H1 (cell line): Measurements from ENCODE around the gene STRA8. TPM values are rescaled to one million over a fixed set of nuclear protein-coding genes. Genes with fewer than 3 reads are reported as not detected.

Experiments used
- CTCF ChIA-PET: fragments of 300-600 bp; sonication (Branson Sonifier 250); formaldehyde crosslinking; loops from one replicate; lab custom pipeline; 2021; ENCODE audit not compliant: partially characterized antibody; lab: Charles Lee
- POLR2A ChIA-PET: fragments of 300-600 bp; sonication (Branson Sonifier 250); formaldehyde crosslinking; loops from one replicate; lab custom pipeline; 2021; ENCODE audit warnings: inconsistent platforms; ENCODE audit not compliant: partially characterized antibody; lab: Charles Lee
- DNase-seq, 2 experiments: peaks; one replicate each; pipeline versions ENCODE4 v3.0.0 to v3.0.0-alpha.2; 2010 to 2022; ENCODE audit warnings: low spot score in 2 of 2, low read depth in 1 of 2, mixed read lengths in 1 of 2
- FAIRE-seq: peaks from 2 replicates; lab custom pipeline; 2011; peaks lifted over from hg19 to GRCh38; lab: Jason Lieb, UNC
- H2AFZ ChIP-seq: 2 replicates; pipeline ENCODE4 v1.8.1; 2012; ENCODE audit warnings: low read length, inconsistent platforms
- H2AK5ac ChIP-seq: 2 replicates; pipeline ENCODE4 v1.6.1; 2013; ENCODE audit warnings: low read depth, low read length
- H2BK120ac ChIP-seq: replicated peaks from 2 replicates; pipeline ENCODE3; 2013; ENCODE audit warnings: low read depth, low read length, inconsistent platforms
- H2BK12ac ChIP-seq: 2 replicates; pipeline ENCODE4 v1.6.1; 2013; ENCODE audit warnings: low read depth, low read length
- H2BK15ac ChIP-seq: 2 replicates; pipeline ENCODE4 v1.6.1; 2013; ENCODE audit warnings: low read length
- H2BK20ac ChIP-seq: 2 replicates; pipeline ENCODE4 v1.6.1; 2013; ENCODE audit warnings: low read length
- H2BK5ac ChIP-seq: 2 replicates; pipeline ENCODE4 v1.6.1; 2013; ENCODE audit warnings: low read depth, low read length
- H3K14ac ChIP-seq: 2 replicates; pipeline ENCODE4 v1.6.1; 2013; ENCODE audit warnings: inconsistent platforms; ENCODE audit not compliant: insufficient read length
- H3K18ac ChIP-seq: 2 replicates; pipeline ENCODE4 v1.6.1; 2013; ENCODE audit warnings: low read length; ENCODE audit errors: extremely low read depth
- H3K23ac ChIP-seq: 2 replicates; pipeline ENCODE4 v1.6.1; 2013; ENCODE audit warnings: inconsistent platforms; ENCODE audit not compliant: insufficient read length
- H3K23me2 ChIP-seq: 2 replicates; pipeline ENCODE4 v1.6.1; 2013; ENCODE audit warnings: low read depth, low read length
- H3K27ac ChIP-seq: 2 replicates; pipeline ENCODE4 v1.6.1; 2011; ENCODE audit warnings: low read depth, low read length, inconsistent platforms
- H3K27me3 ChIP-seq, 4 experiments: replicated peaks in 1 of 4; 1 replicate in 1 of 4; 2 replicates in 3 of 4; pipeline versions ENCODE4 v1.6.1 to v1.8.1; 2011 to 2013; ENCODE audit warnings: low read length in 3 of 4, mild to moderate bottlenecking in 3 of 4, inconsistent platforms in 2 of 4, mixed read lengths in 2 of 4, moderate library complexity in 1 of 4; ENCODE audit not compliant: control insufficient read depth in 3 of 4, insufficient read depth in 3 of 4; ENCODE audit errors: extremely low read depth in 1 of 4
- H3K36me3 ChIP-seq, 4 experiments: 2 replicates each; pipeline versions ENCODE4 v1.6.1 to v1.8.1; 2011 to 2013; ENCODE audit warnings: mild to moderate bottlenecking in 4 of 4, low read length in 3 of 4, moderate library complexity in 2 of 4, control low read depth in 1 of 4, inconsistent platforms in 1 of 4; ENCODE audit not compliant: insufficient read depth in 4 of 4, control insufficient read depth in 2 of 4
- H3K4ac ChIP-seq: replicated peaks from 2 replicates; pipeline ENCODE3; 2013; ENCODE audit warnings: low read length, low read depth, mixed read lengths, inconsistent platforms; ENCODE audit not compliant: insufficient read length
- H3K4me1 ChIP-seq, 4 experiments: replicated peaks in 1 of 4; 1 replicate in 1 of 4; 2 replicates in 3 of 4; pipeline versions ENCODE4 v1.6.1 to v1.8.1; 2011 to 2013; ENCODE audit warnings: low read length in 3 of 4, inconsistent platforms in 2 of 4, mixed read lengths in 1 of 4; ENCODE audit not compliant: insufficient read depth in 4 of 4, control insufficient read depth in 3 of 4
- H3K4me2 ChIP-seq, 2 experiments: 2 replicates each; pipeline versions ENCODE4 v1.6.1 to v1.8.1; 2011 to 2013; ENCODE audit warnings: low read depth in 2 of 2, low read length in 2 of 2, control low read depth in 1 of 2, inconsistent platforms in 1 of 2, mild to moderate bottlenecking in 1 of 2; ENCODE audit not compliant: insufficient read depth in 1 of 2
- H3K4me3 ChIP-seq, 4 experiments: fragments of 200-600, 300-600 bp in 1 of 4; sonication (generic), shearing (Covaris generic), sonication (Bioruptor Twin) in 1 of 4; 2 replicates each; pipeline versions ENCODE4 v1.5.1 to v1.8.1; 2011 to 2016; ENCODE audit warnings: low read length in 4 of 4, low read depth in 3 of 4, control low read depth in 2 of 4, inconsistent platforms in 2 of 4, mild to moderate bottlenecking in 2 of 4, mixed read lengths in 1 of 4, moderate library complexity in 1 of 4; ENCODE audit not compliant: insufficient read depth in 2 of 4; ENCODE audit errors: extremely low read depth in 1 of 4
- H3K56ac ChIP-seq: replicated peaks from 2 replicates; pipeline ENCODE3; 2013; ENCODE audit warnings: low read depth, mild to moderate bottlenecking, mixed read lengths, low read length, inconsistent platforms; ENCODE audit not compliant: insufficient read length
- H3K79me1 ChIP-seq: 2 replicates; pipeline ENCODE4 v1.6.1; 2013; ENCODE audit warnings: low read depth, low read length, control low read depth
- H3K79me2 ChIP-seq, 2 experiments: 2 replicates each; pipeline versions ENCODE4 v1.6.1 to v1.8.1; 2012 to 2013; ENCODE audit warnings: low read length in 2 of 2, mild to moderate bottlenecking in 2 of 2, inconsistent platforms in 1 of 2; ENCODE audit not compliant: insufficient read depth in 2 of 2, control insufficient read depth in 1 of 2
- H3K9ac ChIP-seq, 4 experiments: replicated peaks in 1 of 4; 1 replicate in 1 of 4; 2 replicates in 3 of 4; pipeline versions ENCODE4 v1.6.1 to v1.8.1; 2011 to 2013; ENCODE audit warnings: low read depth in 3 of 4, low read length in 3 of 4, control low read depth in 2 of 4, mild to moderate bottlenecking in 2 of 4, moderate library complexity in 2 of 4, inconsistent platforms in 1 of 4; ENCODE audit errors: extremely low read depth in 1 of 4
- H3K9me3 ChIP-seq, 2 experiments: 2 replicates each; pipeline versions ENCODE4 v1.6.1 to v1.8.1; 2012 to 2013; ENCODE audit warnings: mild to moderate bottlenecking in 2 of 2, moderate library complexity in 2 of 2, control low read depth in 1 of 2, inconsistent platforms in 1 of 2, low read depth in 1 of 2, low read length in 1 of 2, mixed read lengths in 1 of 2; ENCODE audit not compliant: insufficient read depth in 2 of 2
- H4K20me1 ChIP-seq, 2 experiments: replicated peaks in 1 of 2; 2 replicates each; pipeline versions ENCODE3 to v1.8.1; 2011 to 2013; ENCODE audit warnings: inconsistent platforms in 2 of 2, low read length in 2 of 2, mild to moderate bottlenecking in 1 of 2; ENCODE audit not compliant: insufficient read depth in 2 of 2, control insufficient read depth in 1 of 2
- H4K5ac ChIP-seq: 2 replicates; pipeline ENCODE4 v1.6.1; 2013; ENCODE audit warnings: low read length, low read depth, mixed read lengths, inconsistent platforms; ENCODE audit not compliant: insufficient read length
- H4K8ac ChIP-seq: 2 replicates; pipeline ENCODE4 v1.8.0; 2013; ENCODE audit warnings: mild to moderate bottlenecking, moderate library complexity, low read length, inconsistent platforms; ENCODE audit not compliant: insufficient read depth; ENCODE audit errors: extremely low read depth
- H4K91ac ChIP-seq: replicated peaks from 2 replicates; pipeline ENCODE3; 2013; ENCODE audit warnings: low read length, mixed read lengths, inconsistent platforms; ENCODE audit not compliant: insufficient read length
- CBX5 ChIP-seq: fragments of 300-800, 300-1000 bp; sonication (generic); IDR thresholded peaks from 2 replicates; pipeline ENCODE4 v1.7.1; 2016; ENCODE audit warnings: antibody characterized with exemption, low read length, low read depth
- CTBP2 ChIP-seq: IDR thresholded peaks from 2 replicates; pipeline ENCODE4 v1.7.0; 2011; ENCODE audit warnings: borderline replicate concordance, mild to moderate bottlenecking, moderate library complexity, mixed read lengths, low read length; ENCODE audit not compliant: insufficient read depth, insufficient read length
- EZH2 ChIP-seq: fragments of 200-600 bp; sonication (generic); IDR thresholded peaks from 2 replicates; pipeline ENCODE4 v1.7.1; 2012; ENCODE audit warnings: low read depth, mild to moderate bottlenecking, moderate library complexity, low read length, inconsistent platforms; ENCODE audit not compliant: severe bottlenecking
- NRF1 ChIP-seq: IDR thresholded peaks from 2 replicates; pipeline ENCODE4 v1.6.1; 2011; ENCODE audit warnings: mild to moderate bottlenecking, low read depth, low read length, improper control_type of control experiment
- SIX5 ChIP-seq: IDR thresholded peaks from 2 replicates; pipeline ENCODE4 v1.6.1; 2011; ENCODE audit warnings: mild to moderate bottlenecking, low read depth, low read length
- SP1 ChIP-seq: IDR thresholded peaks from 2 replicates; pipeline ENCODE4 v1.6.1; 2011; ENCODE audit warnings: low read depth, low read length
- SRF ChIP-seq: IDR thresholded peaks from 2 replicates; pipeline ENCODE4 v1.6.1; 2011; ENCODE audit warnings: mild to moderate bottlenecking, low read depth, low read length, moderate library complexity
- SUZ12 ChIP-seq: fragments of 200-600 bp; sonication (generic); IDR thresholded peaks from 2 replicates; pipeline ENCODE4 v1.6.1; 2012; ENCODE audit warnings: mild to moderate bottlenecking, inconsistent platforms, low read length, moderate library complexity, mixed read lengths
- YY1 ChIP-seq: IDR thresholded peaks from 2 replicates; pipeline ENCODE4 v1.6.1; 2011; ENCODE audit warnings: low read depth, mild to moderate bottlenecking, low read length
- WGBS, 2 experiments: shearing (Covaris generic) in 1 of 2; methylation state at CpG; one replicate each; pipeline versions ENCODE4 v1.1.6 to v1.1.7; 2013 to 2015; ENCODE audit warnings: low lambda C conversion rate in 2 of 2, mixed read lengths in 2 of 2, inconsistent platforms in 1 of 2, low coverage in 1 of 2, missing lambda C conversion rate in 1 of 2; ENCODE audit not compliant: insufficient replicate concordance in 2 of 2, insufficient coverage in 1 of 2, insufficient read length in 1 of 2; ENCODE audit errors: extremely low coverage in 1 of 2, missing lambda C conversion rate in 1 of 2; 5-methylcytosine and 5-hydroxymethylcytosine counted together
- polyA plus RNA-seq, 7 experiments: library from polyadenylated mRNA; depleted of rRNA in 3 of 7; stranded (reverse) in 5 of 7; unstranded in 2 of 7; fragments of >200 nt in 5 of 7; fragments of 200-250 nt in 2 of 7; gene quantifications; 1 replicate in 5 of 7; 2 replicates in 1 of 7; 4 replicates in 1 of 7; pipeline versions ENCODE4 v1.2.1 to v1.2.3, GENCODE V29; 2011 to 2013; ENCODE audit warnings: missing spikeins in 2 of 7, mixed read lengths in 2 of 7
- total RNA-seq: library from RNA; stranded (reverse); fragmentation: NEBNext Ultra II Directional; extraction: Animal tissue kit (Norgen Biotek cat#: 25700); gene quantifications from 2 replicates; pipeline ENCODE4 v1.2.1, GENCODE V29; 2021
- TF ChIP-seq, protein P1 (sequence below): IDR thresholded peaks from 2 replicates; pipeline ENCODE4 v1.6.1; 2012; ENCODE audit warnings: low read length, inconsistent platforms

Gene STRA8
- total and polyA plus RNA-seq, 2 of the 8 experiments (the other 6 are each of a cell fraction or from before 2014, with no cell fraction given) = not detected

- H3K79me2 ChIP-seq = no peaks in the 10 kb centered on the region
- no peaks in the 10 kb centered on the region for H4K20me1 ChIP-seq
- POLR2A ChIA-PET = no interaction called here
- no peak overlapping the region for H2BK12ac ChIP-seq
- H3K27ac ChIP-seq = no peak overlapping the region; the same call in 1 of the 2 replicates
- peak overlapping the region; percentile 28 for H4K8ac ChIP-seq
- H2AFZ ChIP-seq = no peak overlapping the region
- CTCF ChIA-PET = interaction anchor here (0.6 to 2.8 kb wide), 4 partner anchors 9 to 13 kb away, joined by 3 to 10 read pairs (median 3); partner anchors contain the start of gene STRA8
- H3K14ac ChIP-seq = no peak overlapping the region
- no peaks in the 10 kb centered on the region for H3K36me3 ChIP-seq
- TF ChIP-seq YY1 = no peak
- no peak for TF ChIP-seq SIX5
- TF ChIP-seq NRF1 = no peak
- TF ChIP-seq, protein P1, sequence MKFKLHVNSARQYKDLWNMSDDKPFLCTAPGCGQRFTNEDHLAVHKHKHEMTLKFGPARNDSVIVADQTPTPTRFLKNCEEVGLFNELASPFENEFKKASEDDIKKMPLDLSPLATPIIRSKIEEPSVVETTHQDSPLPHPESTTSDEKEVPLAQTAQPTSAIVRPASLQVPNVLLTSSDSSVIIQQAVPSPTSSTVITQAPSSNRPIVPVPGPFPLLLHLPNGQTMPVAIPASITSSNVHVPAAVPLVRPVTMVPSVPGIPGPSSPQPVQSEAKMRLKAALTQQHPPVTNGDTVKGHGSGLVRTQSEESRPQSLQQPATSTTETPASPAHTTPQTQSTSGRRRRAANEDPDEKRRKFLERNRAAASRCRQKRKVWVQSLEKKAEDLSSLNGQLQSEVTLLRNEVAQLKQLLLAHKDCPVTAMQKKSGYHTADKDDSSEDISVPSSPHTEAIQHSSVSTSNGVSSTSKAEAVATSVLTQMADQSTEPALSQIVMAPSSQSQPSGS = no peak
- no peak for TF ChIP-seq SP1
- no peak for TF ChIP-seq CBX5
- TF ChIP-seq CTBP2 = no peak
- TF ChIP-seq SRF = no peak
- TF ChIP-seq SUZ12 = no peak
- no peak for TF ChIP-seq EZH2
- H3K27me3 ChIP-seq = no peaks in the 10 kb centered on the region
- H4K91ac ChIP-seq = no peak overlapping the region
- H3K56ac ChIP-seq = no peak overlapping the region
- no peak overlapping the region for H3K4ac ChIP-seq
- no peak overlapping the region for H2BK20ac ChIP-seq
- H3K4me1 ChIP-seq = no peaks in the 10 kb centered on the region
- no peak overlapping the region for H3K18ac ChIP-seq
- no peaks in the 10 kb centered on the region for H3K79me1 ChIP-seq
- no peak overlapping the region for H4K5ac ChIP-seq
- H3K4me3 ChIP-seq = no peak overlapping the region
- DNase-seq (peak in 1 of 2 experiments; percentile 27), FAIRE-seq (no peak)
- no peak overlapping the region for H2BK5ac ChIP-seq
- H3K23me2 ChIP-seq = no peaks in the 10 kb centered on the region; the same call in 1 of the 2 replicates
- no peak overlapping the region for H3K4me2 ChIP-seq
- WGBS, 2 experiments = 96% methylated on average over 9 of the region's 9 CpGs; no CpG with 5 or more reads in 1 of the 2 experiments
- H2BK15ac ChIP-seq = no peak overlapping the region
- H3K23ac ChIP-seq = no peak overlapping the region
- peaks cover 0 to 6% of the 10 kb centered on the region in 2 experiments; a peak in 1 of 4 replicates for H3K9me3 ChIP-seq
- H2AK5ac ChIP-seq = no peak overlapping the region
- no peak overlapping the region for H2BK120ac ChIP-seq
- no peak overlapping the region for H3K9ac ChIP-seq
These were observed 11.9 kb downstream of the STRA8 start for GRCh38 chr7:135245226-135246190.
